Measurements from ENCODE around the gene ABCC3. TPM values are rescaled to one million over a fixed set of nuclear protein-coding genes. Genes with fewer than 3 reads are reported as not detected.

Gene ABCC3
- total RNA-seq, 1 experiment from 2014 or later: 293 TPM

- Mint-ChIP-seq H3K4me3 (ENCODE audit: unreplicated experiment) (no peak overlapping the region), H3K4me1 (ENCODE audit: insufficient read depth, unreplicated experiment) (no peaks in the 10 kb centered on the region), H3K36me3 (ENCODE audit: insufficient read depth, unreplicated experiment) (no peaks in the 10 kb centered on the region), H3K27me3 (ENCODE audit: insufficient read depth, unreplicated experiment) (no peaks in the 10 kb centered on the region), H3K27ac (ENCODE audit: low read depth, unreplicated experiment) (no peak overlapping the region), H3K9me3 (ENCODE audit: unreplicated experiment) (no peaks in the 10 kb centered on the region)
- intact Hi-C loops (cut with micrococcal nuclease): no loop called here
- no peak for TF ChIP-seq CTCF (IDR thresholded peaks at IDR 0.05; ENCODE audit: unreplicated experiment)
- CTCF ChIA-PET: interaction anchor here (1.1 kb wide), 1 partner anchor 30 kb away, joined by 4 read pairs; no protein-coding TSS in a partner anchor
- DNase-seq (ENCODE audit: unreplicated experiment): no peak
- BruUV-seq (replicated peaks): no TSS peak
- POLR2A ChIA-PET: no interaction called here
Observed at GRCh38 chr17:50594892-50595291, 39.8 kb upstream of the ABCC3 start.

GRCh38 chr17:50596191-50597037 lies 38.3 kb upstream of the ABCC3 start:
- no peaks in the 10 kb centered on the region for H3K36me3 Mint-ChIP-seq (ENCODE audit: insufficient read depth, unreplicated experiment)
- H3K9me3 Mint-ChIP-seq (ENCODE audit: unreplicated experiment): no peaks in the 10 kb centered on the region
- peaks cover 11% of the 10 kb centered on the region for H3K27me3 Mint-ChIP-seq (ENCODE audit: insufficient read depth, unreplicated experiment)
- no peak for TF ChIP-seq CTCF (IDR thresholded peaks at IDR 0.05; ENCODE audit: unreplicated experiment)
- no peak for DNase-seq (ENCODE audit: unreplicated experiment)
- BruUV-seq (replicated peaks): no TSS peak
- intact Hi-C loops (cut with micrococcal nuclease): no loop called here
- H3K4me1 Mint-ChIP-seq (ENCODE audit: insufficient read depth, unreplicated experiment): no peaks in the 10 kb centered on the region
- CTCF ChIA-PET: no interaction called here
- H3K4me3 Mint-ChIP-seq (ENCODE audit: unreplicated experiment): no peak overlapping the region
- POLR2A ChIA-PET: no interaction called here
- H3K27ac Mint-ChIP-seq (ENCODE audit: low read depth, unreplicated experiment): no peak overlapping the region

GRCh38 chr17:50598487-50598886 lies 36.2 kb upstream of the ABCC3 start:
- H3K36me3 Mint-ChIP-seq (ENCODE audit: insufficient read depth, unreplicated experiment): no peaks in the 10 kb centered on the region
- peaks cover 27% of the 10 kb centered on the region for H3K27me3 Mint-ChIP-seq (ENCODE audit: insufficient read depth, unreplicated experiment)
- POLR2A ChIA-PET: no interaction called here
- no peaks in the 10 kb centered on the region for H3K4me1 Mint-ChIP-seq (ENCODE audit: insufficient read depth, unreplicated experiment)
- no peaks in the 10 kb centered on the region for H3K9me3 Mint-ChIP-seq (ENCODE audit: unreplicated experiment)
- no peak for TF ChIP-seq CTCF (IDR thresholded peaks at IDR 0.05; ENCODE audit: unreplicated experiment)
- H3K4me3 Mint-ChIP-seq (ENCODE audit: unreplicated experiment): no peak overlapping the region
- no peak overlapping the region for H3K27ac Mint-ChIP-seq (ENCODE audit: low read depth, unreplicated experiment)
- no TSS peak for BruUV-seq (replicated peaks)
- no peak for DNase-seq (ENCODE audit: unreplicated experiment)
- intact Hi-C loops (cut with micrococcal nuclease): no loop called here
- CTCF ChIA-PET: interaction anchor here (0.6 kb wide), 1 partner anchor 53 kb away, joined by 3 read pairs; no protein-coding TSS in a partner anchor

- H3K4me1 Mint-ChIP-seq (ENCODE audit: insufficient read depth, unreplicated experiment): no peaks in the 10 kb centered on the region
- no peak for DNase-seq (ENCODE audit: unreplicated experiment)
- POLR2A ChIA-PET: no interaction called here
- H3K27ac Mint-ChIP-seq (ENCODE audit: low read depth, unreplicated experiment): no peak overlapping the region
- CTCF ChIA-PET: interaction anchor here (0.9 kb wide), 1 partner anchor 40 kb away, joined by 3 read pairs; no protein-coding TSS in a partner anchor
- no peak overlapping the region for H3K4me3 Mint-ChIP-seq (ENCODE audit: unreplicated experiment)
- H3K36me3 Mint-ChIP-seq (ENCODE audit: insufficient read depth, unreplicated experiment): no peaks in the 10 kb centered on the region
- H3K27me3 Mint-ChIP-seq (ENCODE audit: insufficient read depth, unreplicated experiment): peaks cover 27% of the 10 kb centered on the region
- intact Hi-C loops (cut with micrococcal nuclease): no loop called here
- BruUV-seq (replicated peaks): no TSS peak
- H3K9me3 Mint-ChIP-seq (ENCODE audit: unreplicated experiment): no peaks in the 10 kb centered on the region
- TF ChIP-seq CTCF (IDR thresholded peaks at IDR 0.05; ENCODE audit: unreplicated experiment): no peak
Observed at GRCh38 chr17:50599606-50600005, 35.1 kb upstream of the ABCC3 start.

Data from MCF 10A (cell line).